Measurements from ENCODE around the gene HDAC9. TPM values are rescaled to one million over a fixed set of nuclear protein-coding genes. Genes with fewer than 3 reads are reported as not detected.

Gene HDAC9
- total RNA-seq, 1 experiment from 2014 or later, result 31.9 TPM

DNA sequence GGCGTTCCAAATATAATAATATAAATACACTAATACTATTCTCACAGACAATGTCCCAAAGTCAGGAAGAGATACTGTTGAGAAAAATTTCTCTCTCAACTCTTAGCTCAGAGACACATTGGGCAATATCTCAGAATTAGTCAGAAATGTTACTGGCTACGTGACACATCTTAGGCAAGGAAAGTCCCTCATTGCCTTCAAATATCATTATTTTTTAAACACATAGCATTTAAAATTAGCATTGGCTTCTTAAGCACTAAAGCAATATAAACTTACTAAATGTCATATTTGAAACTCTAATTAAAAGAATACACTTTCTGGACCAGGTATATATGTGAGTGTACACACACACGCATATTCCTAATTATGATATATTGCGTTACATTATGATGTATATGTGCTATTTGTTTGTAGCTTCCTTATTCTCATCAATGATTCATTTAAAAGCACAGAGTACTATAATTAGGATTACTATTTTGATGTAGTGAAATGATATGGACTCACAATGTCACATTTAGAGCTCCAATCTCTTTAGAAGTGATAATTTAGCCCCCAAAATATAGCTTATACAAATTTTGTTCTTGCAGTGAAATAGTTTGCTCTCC, 366.1 kb downstream of the HDAC9 start:
- intact Hi-C loops (cut with micrococcal nuclease; ENCODE audit: unreplicated experiment), result no loop called here
- Histone ChIP-seq H3K27ac (ENCODE audit: low read depth, low read length, poor library complexity, severe bottlenecking) (no peak overlapping the region), H3K9me3 (ENCODE audit: low read depth, low read length, poor library complexity, severe bottlenecking) (no peaks in the 10 kb centered on the region), H3K4me3 (ENCODE audit: low read depth, low read length, poor library complexity, severe bottlenecking) (no peak overlapping the region), H3K36me3 (ENCODE audit: insufficient read depth, low read length, poor library complexity, severe bottlenecking) (no peaks in the 10 kb centered on the region), H3K27me3 (replicated peaks; ENCODE audit: insufficient read depth, low read depth, low read length, poor library complexity) (no peaks in the 10 kb centered on the region), H3K4me1 (ENCODE audit: insufficient read depth, low read length, poor library complexity, severe bottlenecking) (peaks cover 4% of the 10 kb centered on the region)
- POLR2A ChIA-PET (ENCODE audit: low non-redundant PET), result no interaction called here
- TF ChIP-seq EZH2 (IDR thresholded peaks at IDR 0.05; ENCODE audit: borderline replicate concordance, low read depth, low read length, poor library complexity, severe bottlenecking), result no peak
- TF ChIP-seq, protein P1, sequence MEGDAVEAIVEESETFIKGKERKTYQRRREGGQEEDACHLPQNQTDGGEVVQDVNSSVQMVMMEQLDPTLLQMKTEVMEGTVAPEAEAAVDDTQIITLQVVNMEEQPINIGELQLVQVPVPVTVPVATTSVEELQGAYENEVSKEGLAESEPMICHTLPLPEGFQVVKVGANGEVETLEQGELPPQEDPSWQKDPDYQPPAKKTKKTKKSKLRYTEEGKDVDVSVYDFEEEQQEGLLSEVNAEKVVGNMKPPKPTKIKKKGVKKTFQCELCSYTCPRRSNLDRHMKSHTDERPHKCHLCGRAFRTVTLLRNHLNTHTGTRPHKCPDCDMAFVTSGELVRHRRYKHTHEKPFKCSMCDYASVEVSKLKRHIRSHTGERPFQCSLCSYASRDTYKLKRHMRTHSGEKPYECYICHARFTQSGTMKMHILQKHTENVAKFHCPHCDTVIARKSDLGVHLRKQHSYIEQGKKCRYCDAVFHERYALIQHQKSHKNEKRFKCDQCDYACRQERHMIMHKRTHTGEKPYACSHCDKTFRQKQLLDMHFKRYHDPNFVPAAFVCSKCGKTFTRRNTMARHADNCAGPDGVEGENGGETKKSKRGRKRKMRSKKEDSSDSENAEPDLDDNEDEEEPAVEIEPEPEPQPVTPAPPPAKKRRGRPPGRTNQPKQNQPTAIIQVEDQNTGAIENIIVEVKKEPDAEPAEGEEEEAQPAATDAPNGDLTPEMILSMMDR (conservative IDR thresholded peaks at IDR 0.05; ENCODE audit: low read depth, low read length), result no peak
- no peak for DNase-seq (ENCODE audit: low spot score)
- no TSS peak for BruUV-seq (replicated peaks)
- CTCF ChIA-PET, result no interaction called here

DNA sequence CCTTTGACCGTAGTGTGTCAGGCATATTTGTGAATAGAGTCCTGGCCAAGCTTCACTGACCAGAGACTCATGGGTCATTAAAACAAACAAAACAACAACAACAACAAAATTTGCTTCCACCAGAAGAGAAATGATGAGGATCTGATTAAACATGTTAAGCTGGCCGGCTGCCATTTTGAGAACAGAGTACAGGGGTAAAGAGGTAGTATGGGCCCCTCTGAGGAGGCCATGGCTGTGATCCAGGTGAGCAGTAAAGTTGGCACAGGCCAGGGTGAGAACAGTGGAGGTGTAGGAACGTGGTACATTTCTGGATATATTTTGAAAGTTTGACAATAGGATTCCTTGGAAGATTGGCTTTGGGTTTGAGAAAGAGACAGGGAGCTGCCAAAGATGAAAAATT, 369.4 kb downstream of the HDAC9 start:
- no TSS peak for BruUV-seq (replicated peaks)
- ChIA-PET CTCF (no interaction called here), POLR2A (ENCODE audit: low non-redundant PET) (no interaction called here)
- Histone ChIP-seq H3K9me3 (ENCODE audit: low read depth, low read length, poor library complexity, severe bottlenecking) (no peaks in the 10 kb centered on the region), H3K27me3 (replicated peaks; ENCODE audit: insufficient read depth, low read depth, low read length, poor library complexity) (no peaks in the 10 kb centered on the region), H3K27ac (ENCODE audit: low read depth, low read length, poor library complexity, severe bottlenecking) (no peak overlapping the region), H3K36me3 (ENCODE audit: insufficient read depth, low read length, poor library complexity, severe bottlenecking) (no peaks in the 10 kb centered on the region), H3K4me3 (ENCODE audit: low read depth, low read length, poor library complexity, severe bottlenecking) (no peak overlapping the region), H3K4me1 (ENCODE audit: insufficient read depth, low read length, poor library complexity, severe bottlenecking) (peaks cover 4% of the 10 kb centered on the region)
- TF ChIP-seq, protein P1 (conservative IDR thresholded peaks at IDR 0.05; ENCODE audit: low read depth, low read length), result no peak
- no peak for DNase-seq (ENCODE audit: low spot score)
- intact Hi-C loops (cut with micrococcal nuclease; ENCODE audit: unreplicated experiment), result no loop called here

DNA sequence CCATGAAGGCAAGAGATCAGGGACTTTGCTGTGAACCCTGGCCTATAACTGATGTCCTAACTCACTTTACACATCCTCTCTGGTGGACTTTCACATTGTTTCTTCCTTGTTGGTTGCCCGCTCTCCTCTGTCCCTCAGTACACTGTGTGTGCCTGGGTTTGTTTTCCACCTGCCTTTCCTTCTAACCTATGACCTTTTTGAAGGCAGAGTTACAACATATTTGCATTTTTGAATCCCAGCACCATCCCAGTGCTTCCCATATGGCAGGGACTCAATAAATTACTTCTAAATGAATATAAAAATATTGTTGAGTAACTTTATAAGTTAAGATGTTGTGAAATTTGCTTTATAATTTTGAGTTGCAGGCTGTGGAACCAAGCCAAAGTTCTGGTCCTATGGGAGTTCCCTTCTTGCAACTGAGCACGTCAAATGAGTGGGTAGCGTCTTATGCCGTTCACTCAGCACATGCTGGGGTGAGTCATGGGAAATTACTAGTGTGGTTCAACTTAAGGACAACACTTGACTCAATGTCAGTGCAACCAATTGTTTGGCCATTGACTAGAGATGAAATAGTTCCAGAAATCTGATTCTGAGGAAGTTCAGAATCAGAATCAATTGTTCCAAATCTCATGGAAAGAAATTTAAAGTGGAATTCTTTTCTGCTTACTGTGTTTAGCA, 370.9 kb downstream of the HDAC9 start:
- POLR2A ChIA-PET (ENCODE audit: low non-redundant PET), result no interaction called here

More for the DNA sequence above, 370.9 kb downstream of the HDAC9 start:
- BruUV-seq (replicated peaks), result no TSS peak
- Histone ChIP-seq H3K27ac (ENCODE audit: low read depth, low read length, poor library complexity, severe bottlenecking) (no peak overlapping the region), H3K27me3 (replicated peaks; ENCODE audit: insufficient read depth, low read depth, low read length, poor library complexity) (no peaks in the 10 kb centered on the region), H3K4me1 (ENCODE audit: insufficient read depth, low read length, poor library complexity, severe bottlenecking) (peaks cover 4% of the 10 kb centered on the region), H3K9me3 (ENCODE audit: low read depth, low read length, poor library complexity, severe bottlenecking) (no peaks in the 10 kb centered on the region), H3K4me3 (ENCODE audit: low read depth, low read length, poor library complexity, severe bottlenecking) (no peak overlapping the region), H3K36me3 (ENCODE audit: insufficient read depth, low read length, poor library complexity, severe bottlenecking) (no peaks in the 10 kb centered on the region)
- TF ChIP-seq, protein P1 (conservative IDR thresholded peaks at IDR 0.05; ENCODE audit: low read depth, low read length), result no peak
- TF ChIP-seq EZH2 (IDR thresholded peaks at IDR 0.05; ENCODE audit: borderline replicate concordance, low read depth, low read length, poor library complexity, severe bottlenecking), result no peak
- DNase-seq (ENCODE audit: low spot score), result peak; percentile 86
- intact Hi-C loops (cut with micrococcal nuclease; ENCODE audit: unreplicated experiment), result no loop called here
- CTCF ChIA-PET, result no interaction called here
